GM18520 (cell line): Measurements from ENCODE around the gene PDCL2.
"Not testable (repeated sequence)": the region's sequence is repeated elsewhere in the genome, so short reads cannot be mapped to it uniquely, and the experiment has no call there.

ENCODE experiments used
- ATAC-seq: cut with Tn5 transposase; IDR thresholded peaks from one replicate; pipeline ENCODE4 v1.9.1; 2021; ENCODE audit not compliant: unreplicated experiment

PDCL2 gene, protein sequence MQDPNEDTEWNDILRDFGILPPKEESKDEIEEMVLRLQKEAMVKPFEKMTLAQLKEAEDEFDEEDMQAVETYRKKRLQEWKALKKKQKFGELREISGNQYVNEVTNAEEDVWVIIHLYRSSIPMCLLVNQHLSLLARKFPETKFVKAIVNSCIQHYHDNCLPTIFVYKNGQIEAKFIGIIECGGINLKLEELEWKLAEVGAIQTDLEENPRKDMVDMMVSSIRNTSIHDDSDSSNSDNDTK

DNA sequence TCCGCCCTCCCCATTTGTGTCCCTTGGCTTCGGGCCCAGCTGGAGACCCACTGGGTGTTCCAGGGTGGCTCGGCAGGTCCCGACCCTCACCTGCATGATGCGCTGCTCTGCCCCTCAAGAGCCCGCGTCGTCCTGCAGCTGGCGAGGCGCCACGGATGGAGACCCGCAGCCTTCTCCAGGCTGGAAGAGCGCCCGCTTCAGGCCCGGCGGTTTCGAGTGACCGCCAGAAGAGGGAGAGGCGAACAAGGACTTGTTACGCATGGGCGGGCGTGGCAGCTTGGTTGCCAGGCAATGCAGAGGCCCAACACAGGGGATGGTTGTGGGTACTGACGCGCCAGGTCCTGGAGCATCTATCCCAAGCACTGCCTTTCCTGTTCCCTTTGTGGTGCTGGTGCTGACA lies at the start of gene PDCL2:
TSS of gene PDCL2 (minus strand) at position 232 of the 400 bp plus-strand sequence. CDS start at position 96, 136 bp downstream.
- ATAC-seq = no peak

DNA sequence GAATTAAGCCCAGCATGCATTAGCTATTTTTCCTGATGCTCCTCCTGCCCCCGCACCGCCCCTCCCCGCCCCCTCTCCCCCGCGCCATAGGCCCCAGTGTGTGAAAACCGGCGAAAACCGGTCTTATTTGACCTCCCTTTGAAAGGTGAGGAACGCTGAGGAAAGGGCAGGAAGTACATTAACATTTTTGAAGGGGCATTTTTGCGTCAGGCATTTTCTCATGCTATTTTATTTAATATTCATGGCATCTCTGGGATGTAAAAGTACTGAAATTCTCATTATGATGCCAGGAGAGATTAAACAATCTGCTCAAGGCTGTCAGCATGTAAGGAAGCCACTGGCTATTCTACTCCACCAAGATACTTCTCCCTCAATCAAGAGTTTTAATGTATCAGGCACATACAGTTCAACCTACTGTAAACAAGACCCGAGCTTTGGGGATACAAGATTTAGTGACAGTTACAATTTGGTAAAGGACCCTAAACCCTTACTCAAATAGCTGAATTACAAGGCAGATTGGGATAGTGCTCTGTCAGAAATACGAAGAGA lies 45.3 kb upstream of the PDCL2 start:
- ATAC-seq = no peak

DNA sequence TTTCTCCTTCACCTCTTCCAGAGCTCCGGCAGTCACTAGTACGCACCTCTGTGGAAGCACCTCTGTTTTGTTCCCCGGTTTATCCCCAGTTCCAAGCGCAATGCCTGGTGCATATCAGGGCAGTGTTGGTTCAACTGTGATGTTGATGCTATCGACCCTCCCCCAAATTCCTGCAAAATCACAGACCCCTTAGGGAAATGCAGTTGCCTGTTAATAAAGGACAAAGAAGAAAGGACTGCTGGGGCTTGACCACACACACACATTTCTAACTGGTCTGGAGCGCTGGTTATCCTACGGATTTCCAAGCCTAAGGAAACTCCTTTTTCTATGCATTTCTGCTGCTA lies 44.6 kb upstream of the PDCL2 start:
- ATAC-seq = no peak

GRCh38 chr4:55635741-55636655 lies 44.0 kb upstream of the PDCL2 start, which contains the start of gene NMU:
Gene NMU, minus strand, starts transcription at chr4:55636298. Its CDS starts 106 bp downstream, at chr4:55636192.
- no peak for ATAC-seq

- ATAC-seq = no peak
These were observed 43.2 kb upstream of the PDCL2 start for GRCh38 chr4:55635282-55635681.

DNA sequence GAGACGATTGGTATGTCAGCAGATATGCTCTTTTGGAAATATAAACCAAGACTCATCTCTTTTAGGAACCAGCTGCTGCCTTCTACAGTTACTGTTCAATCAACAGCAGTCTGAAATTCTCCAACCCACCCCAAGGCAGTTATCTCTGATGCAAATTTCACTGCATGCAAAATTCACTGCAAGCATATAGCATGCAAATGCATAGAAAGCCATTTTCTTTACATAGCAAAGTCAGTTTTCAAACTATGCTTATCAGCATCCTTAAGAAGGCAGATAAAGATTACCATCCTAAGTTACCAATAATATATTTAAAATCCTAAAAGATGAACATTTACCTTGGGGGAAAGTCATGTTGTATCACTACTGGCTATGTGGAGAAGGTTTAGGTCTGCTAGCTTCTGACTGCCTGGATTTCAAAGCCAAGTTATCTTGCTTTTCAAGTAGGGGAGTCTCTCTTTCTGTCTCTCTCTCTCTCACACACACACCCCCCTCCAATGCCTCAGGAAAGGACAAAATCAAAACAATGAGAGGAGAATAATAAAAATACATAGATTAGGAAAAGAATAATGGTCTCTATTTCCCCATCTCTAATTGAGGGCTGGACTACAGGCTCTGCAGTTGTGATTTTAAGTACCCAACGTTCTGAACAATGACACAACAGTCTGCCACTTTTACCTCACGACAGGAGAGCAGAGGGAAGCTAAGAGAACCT lies 42.5 kb upstream of the PDCL2 start:
- no peak for ATAC-seq

GRCh38 chr4:55633903-55634302 lies 41.9 kb upstream of the PDCL2 start:
- ATAC-seq = no peak

DNA sequence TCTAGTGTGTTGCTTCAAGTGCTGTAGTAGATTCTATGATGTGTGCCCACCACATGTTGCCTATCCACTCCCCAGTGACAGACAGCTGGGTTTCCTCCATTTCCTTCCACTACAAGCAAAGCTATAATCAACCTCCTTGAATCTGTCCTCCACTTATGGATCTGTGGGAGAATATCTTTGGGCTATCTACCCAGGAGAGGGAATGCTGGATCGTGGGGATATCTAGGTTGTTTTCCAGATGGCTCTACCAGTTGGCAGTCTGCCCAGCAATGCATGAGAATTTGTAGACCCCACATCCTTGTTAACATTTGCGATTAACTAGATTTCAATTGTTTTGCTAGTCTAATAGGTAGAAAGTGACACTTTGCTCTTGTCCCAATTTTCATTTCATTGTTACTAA lies 33.8 kb upstream of the PDCL2 start:
- ATAC-seq = no peak

GRCh38 chr4:55624063-55624462 lies 32.0 kb upstream of the PDCL2 start:
- ATAC-seq = not testable (repeated sequence)

GRCh38 chr4:55618546-55619143 lies 26.6 kb upstream of the PDCL2 start:
- no peak for ATAC-seq

- peak; percentile 98 for ATAC-seq
These were observed 25.6 kb upstream of the PDCL2 start for GRCh38 chr4:55617587-55618197.

DNA sequence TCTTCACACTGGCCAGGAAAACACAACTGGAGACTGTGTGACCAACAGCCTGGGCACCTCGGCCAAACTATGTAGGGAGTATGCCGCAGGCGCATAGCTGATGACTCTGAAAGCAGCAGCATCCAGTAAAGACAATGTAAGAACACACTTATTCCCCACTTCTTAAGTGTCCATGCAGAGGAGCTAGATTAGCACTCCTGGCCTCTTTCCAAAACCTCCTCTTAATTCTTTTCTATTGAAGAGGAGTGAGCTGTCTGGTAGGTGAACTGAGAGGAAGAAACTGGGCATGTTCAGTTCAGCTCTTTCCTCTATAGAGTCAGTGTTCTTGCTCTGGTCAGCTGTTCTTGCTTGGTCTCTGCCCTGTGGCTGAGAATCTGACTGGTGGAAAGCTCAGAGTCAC lies 23.0 kb upstream of the PDCL2 start:
- ATAC-seq = no peak

- ATAC-seq = no peak
These were observed 21.6 kb upstream of the PDCL2 start for GRCh38 chr4:55613621-55614020.

DNA sequence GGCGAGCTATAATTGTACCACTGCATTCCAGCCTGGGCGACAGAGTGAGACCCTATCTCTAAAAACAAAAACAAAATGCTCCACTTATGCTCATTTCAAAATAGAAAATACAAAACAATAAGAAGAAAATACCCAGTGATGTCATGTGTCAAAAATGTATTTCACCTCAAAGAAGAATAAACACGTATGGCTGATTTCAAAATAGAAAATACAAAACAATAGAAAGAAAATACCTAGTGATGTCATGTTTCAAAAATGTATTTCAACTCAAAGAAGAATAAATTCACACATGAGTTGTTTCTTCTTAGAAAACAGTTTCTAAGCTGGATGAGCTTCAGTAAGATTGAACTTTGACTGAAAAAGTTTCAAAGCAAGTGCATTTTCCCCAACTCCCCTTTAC lies 20.3 kb upstream of the PDCL2 start:
- no peak for ATAC-seq

GRCh38 chr4:55611358-55612059 lies 19.5 kb upstream of the PDCL2 start:
- no peak for ATAC-seq

GRCh38 chr4:55610381-55610780 lies 18.3 kb upstream of the PDCL2 start:
- no peak for ATAC-seq

GRCh38 chr4:55609393-55609866 lies 17.4 kb upstream of the PDCL2 start:
- no peak for ATAC-seq

DNA sequence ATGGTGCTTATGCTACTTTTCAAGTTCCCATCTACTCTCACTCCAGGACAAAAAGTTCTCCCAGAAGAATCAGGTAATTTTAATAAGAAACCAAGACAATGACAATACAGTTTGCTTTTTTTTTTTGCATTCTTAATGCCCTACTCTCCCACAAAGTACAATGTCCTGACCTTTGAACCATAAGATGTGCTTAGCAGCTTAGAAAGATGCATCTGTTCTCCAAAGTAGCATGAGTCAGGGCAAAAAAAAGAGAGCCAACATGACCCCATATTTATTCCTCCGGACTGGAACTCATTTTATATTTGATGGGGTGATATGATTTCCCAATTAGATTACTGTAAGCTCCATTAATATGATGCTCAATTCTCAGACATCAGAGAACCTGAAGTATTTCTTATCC lies 16.5 kb upstream of the PDCL2 start:
- no peak for ATAC-seq

DNA sequence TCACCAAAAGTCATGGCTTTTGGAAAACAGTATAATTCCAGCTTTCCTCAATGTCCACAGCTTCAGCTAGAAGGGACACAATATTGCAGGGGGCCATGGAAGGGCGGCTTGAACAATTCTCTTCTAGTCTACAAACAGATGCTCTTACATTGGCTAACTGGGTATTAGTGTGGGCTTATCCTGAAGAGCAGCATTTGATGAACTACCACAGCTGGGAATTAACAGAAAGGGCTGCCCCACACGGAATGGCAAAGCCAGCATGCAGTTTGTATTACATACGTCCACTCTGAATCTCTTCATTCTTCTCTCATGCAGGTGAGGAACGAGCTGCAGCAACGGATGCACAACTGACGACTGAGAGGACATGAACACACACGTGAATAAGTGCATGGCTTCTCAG lies 13.0 kb upstream of the PDCL2 start:
- ATAC-seq = no peak

- ATAC-seq = no peak
These were observed 8.6 kb upstream of the PDCL2 start for GRCh38 chr4:55600640-55601039.
